HEK293 (cell line): Measurements from ENCODE around the gene CEP104.

ENCODE experiments used
- CTCF ChIA-PET: fragments of 350-600 bp; formaldehyde crosslinking; extraction: SDS; loops from one replicate; lab custom pipeline; 2021; ENCODE audit warnings: antibody characterized with exemption; lab: Yijun Ruan, JAX
- POLR2A ChIA-PET: fragments of 300-600 bp; formaldehyde crosslinking; extraction: SDS; loops from one replicate; lab custom pipeline; 2020; ENCODE audit warnings: antibody characterized with exemption, inconsistent platforms; lab: Yijun Ruan, JAX
- H3K27ac ChIP-seq: fragments of 200-500 bp; sonication (Bioruptor generic); 2 replicates; pipeline ENCODE4 v1.5.1; 2014; ENCODE audit warnings: low read depth, low read length, control low read depth, inconsistent platforms; ENCODE audit errors: extremely low read depth
- H3K36me3 ChIP-seq, 2 experiments: fragments of 200-500 bp in 1 of 2; sonication (Bioruptor generic) in 1 of 2; 1 replicate in 1 of 2; 2 replicates in 1 of 2; pipeline ENCODE4 v1.5.1; 2014 to 2017; ENCODE audit warnings: inconsistent platforms in 2 of 2, low read length in 2 of 2; ENCODE audit not compliant: control insufficient read depth in 2 of 2, insufficient read depth in 1 of 2
- H3K4me1 ChIP-seq: fragments of 200-500 bp; sonication (Bioruptor generic); 2 replicates; pipeline ENCODE4 v1.5.1; 2014; ENCODE audit warnings: mild to moderate bottlenecking, low read length, inconsistent platforms; ENCODE audit not compliant: control insufficient read depth, insufficient read depth
- H3K4me3 ChIP-seq: 2 replicates; pipeline ENCODE4 v1.5.1; 2011; ENCODE audit warnings: low read depth, mild to moderate bottlenecking, control low read depth, low read length, moderate library complexity
- H3K9me3 ChIP-seq: fragments of 200-500 bp; sonication (Bioruptor generic); 2 replicates; pipeline ENCODE4 v1.5.1; 2014; ENCODE audit warnings: low read depth, low read length, inconsistent platforms; ENCODE audit not compliant: control insufficient read depth, insufficient read depth
- AEBP2 ChIP-seq: fragments of 450-650 bp; formaldehyde crosslinking; IDR thresholded peaks from 2 replicates; pipeline ENCODE4 v1.5.1; 2016; ENCODE audit warnings: missing biosample characterization, missing genetic modification characterization, borderline replicate concordance
- BCL6B ChIP-seq: fragments of 450-650 bp; formaldehyde crosslinking; IDR thresholded peaks from 2 replicates; pipeline ENCODE4 v1.5.1; 2017; ENCODE audit warnings: missing biosample characterization, missing genetic modification characterization
- HOXC10 ChIP-seq: sonication (generic); formaldehyde crosslinking; IDR thresholded peaks from 2 replicates; pipeline ENCODE4 v1.8.1; 2023; ENCODE audit warnings: mild to moderate bottlenecking, missing genetic modification reagents
- PRDM2 ChIP-seq: fragments of 450-650 bp; formaldehyde crosslinking; IDR thresholded peaks from 2 replicates; pipeline ENCODE4 v1.5.1; 2016; ENCODE audit warnings: missing biosample characterization, missing genetic modification characterization, borderline replicate concordance
- ZNF223 ChIP-seq: fragments of 450-650 bp; formaldehyde crosslinking; IDR thresholded peaks from 2 replicates; pipeline ENCODE4 v1.5.1; 2016; ENCODE audit warnings: missing biosample characterization, missing genetic modification characterization
- ZNF24 ChIP-seq: fragments of 450-650 bp; formaldehyde crosslinking; IDR thresholded peaks from 2 replicates; pipeline ENCODE4 v1.5.1; 2016; ENCODE audit warnings: missing biosample characterization, missing genetic modification characterization
- ZNF266 ChIP-seq: fragments of 450-650 bp; formaldehyde crosslinking; IDR thresholded peaks from 2 replicates; pipeline ENCODE4 v1.5.1; 2016; ENCODE audit warnings: missing biosample characterization, missing genetic modification characterization, low read depth
- ZNF302 ChIP-seq: fragments of 450-650 bp; formaldehyde crosslinking; IDR thresholded peaks from 2 replicates; pipeline ENCODE4 v1.5.1; 2016; ENCODE audit warnings: missing biosample characterization, missing genetic modification characterization, low read depth
- ZNF510 ChIP-seq: fragments of 450-650 bp; formaldehyde crosslinking; IDR thresholded peaks from 2 replicates; pipeline ENCODE4 v1.5.1; 2018; ENCODE audit warnings: mild to moderate bottlenecking, missing genetic modification characterization, missing biosample characterization; ENCODE audit not compliant: insufficient replicate concordance
- ZNF514 ChIP-seq: fragments of 450-650 bp; formaldehyde crosslinking; IDR thresholded peaks from 2 replicates; pipeline ENCODE4 v1.5.1; 2016; ENCODE audit warnings: missing biosample characterization, missing genetic modification characterization
- ZNF529 ChIP-seq: fragments of 450-650 bp; formaldehyde crosslinking; IDR thresholded peaks from 2 replicates; pipeline ENCODE4 v1.5.1; 2017; ENCODE audit warnings: missing genetic modification characterization, missing biosample characterization; ENCODE audit not compliant: insufficient replicate concordance
- ZNF530 ChIP-seq: fragments of 450-650 bp; formaldehyde crosslinking; IDR thresholded peaks from 2 replicates; pipeline ENCODE4 v1.5.1; 2016; ENCODE audit warnings: low read depth, missing biosample characterization, missing genetic modification characterization
- ZNF639 ChIP-seq: fragments of 450-650 bp; formaldehyde crosslinking; IDR thresholded peaks from 2 replicates; pipeline ENCODE4 v1.5.1; 2016; ENCODE audit warnings: missing biosample characterization, missing genetic modification characterization
- ZNF654 ChIP-seq: fragments of 450-650 bp; formaldehyde crosslinking; IDR thresholded peaks from 2 replicates; pipeline ENCODE4 v1.5.1; 2016; ENCODE audit warnings: low read depth, missing biosample characterization, missing genetic modification characterization
- ZNF658 ChIP-seq: fragments of 450-650 bp; formaldehyde crosslinking; IDR thresholded peaks from 2 replicates; pipeline ENCODE4; 2016; ENCODE audit warnings: missing biosample characterization, missing genetic modification characterization
- ZNF701 ChIP-seq: fragments of 450-650 bp; formaldehyde crosslinking; IDR thresholded peaks from 2 replicates; pipeline ENCODE4 v1.5.1; 2016; ENCODE audit warnings: missing biosample characterization, missing genetic modification characterization
- ZNF777 ChIP-seq: fragments of 450-650 bp; formaldehyde crosslinking; IDR thresholded peaks from 2 replicates; pipeline ENCODE4 v1.5.1; 2017; ENCODE audit warnings: missing biosample characterization, missing genetic modification characterization, borderline replicate concordance

CEP104 gene

GRCh38 chr1:3821004-3821403, 36.0 kb downstream of the CEP104 start:
- Histone ChIP-seq H3K4me1 (no peaks in the 10 kb centered on the region), H3K4me3 (no peak overlapping the region), H3K36me3 (peaks cover 0 to 92% of the 10 kb centered on the region in 2 experiments; a peak in 1 of 3 replicates), H3K27ac (no peak overlapping the region), H3K9me3 (no peaks in the 10 kb centered on the region)
- no peak for TF ChIP-seq HOXC10 (CRISPR knock-in tag)
- ChIA-PET CTCF (interaction anchor here (0.5 to 0.7 kb wide), 3 partner anchors 9 to 172 kb away, joined by 3 read pairs; no protein-coding TSS in a partner anchor), POLR2A (no interaction called here)

GRCh38 chr1:3820316-3820715, 36.7 kb downstream of the CEP104 start:
- H3K27ac ChIP-seq: no peak overlapping the region
- ChIA-PET POLR2A (no interaction called here), CTCF (interaction anchor here (0.5 to 0.7 kb wide), 2 partner anchors 35 to 173 kb away, joined by 3 read pairs; no protein-coding TSS in a partner anchor)
- no peak for TF ChIP-seq ZNF24
- no peak for TF ChIP-seq ZNF654 (tag by site-specific recombination)
- no peak for TF ChIP-seq ZNF777 (tag by site-specific recombination)
- no peak for TF ChIP-seq ZNF510 (tag by site-specific recombination)
- no peak for TF ChIP-seq BCL6B (tag by site-specific recombination)
- TF ChIP-seq ZNF266 (tag by site-specific recombination): no peak
- no peak for TF ChIP-seq ZNF639 (tag by site-specific recombination)
- no peak for TF ChIP-seq ZNF658 (tag by site-specific recombination)
- TF ChIP-seq AEBP2: no peak
- TF ChIP-seq ZNF514 (tag by site-specific recombination): no peak
- no peak for TF ChIP-seq ZNF530
- no peak for TF ChIP-seq ZNF701 (tag by site-specific recombination)
- no peak for TF ChIP-seq ZNF223
- TF ChIP-seq ZNF529 (tag by site-specific recombination): no peak
- no peak for TF ChIP-seq ZNF302 (tag by site-specific recombination)
- H3K4me3 ChIP-seq: no peak overlapping the region
- H3K9me3 ChIP-seq: no peaks in the 10 kb centered on the region
- H3K36me3 ChIP-seq: peaks cover 0 to 92% of the 10 kb centered on the region in 2 experiments; a peak in 1 of 3 replicates
- no peaks in the 10 kb centered on the region for H3K4me1 ChIP-seq

GRCh38 chr1:3819771-3820200, 37.2 kb downstream of the CEP104 start:
- no peak for TF ChIP-seq PRDM2 (tag by site-specific recombination)
- POLR2A ChIA-PET: no interaction called here
- CTCF ChIA-PET: no interaction called here
- peaks cover 0 to 92% of the 10 kb centered on the region in 2 experiments; a peak in 1 of 3 replicates for H3K36me3 ChIP-seq
- H3K27ac ChIP-seq: no peak overlapping the region
- H3K4me1 ChIP-seq: no peaks in the 10 kb centered on the region
- H3K4me3 ChIP-seq: no peak overlapping the region
- H3K9me3 ChIP-seq: no peaks in the 10 kb centered on the region
